HuH-7.5 (cell line): ENCODE measurements around the gene PDIA4.
"Not testable (repeated sequence)": the region's sequence is repeated elsewhere in the genome, so short reads cannot be mapped to it uniquely, and the experiment has no call there.

Experiments
- DNase-seq: peaks from one replicate; pipeline ENCODE4 v3.0.0; 2011; ENCODE audit warnings: low spot score

The PDIA4 gene

DNA sequence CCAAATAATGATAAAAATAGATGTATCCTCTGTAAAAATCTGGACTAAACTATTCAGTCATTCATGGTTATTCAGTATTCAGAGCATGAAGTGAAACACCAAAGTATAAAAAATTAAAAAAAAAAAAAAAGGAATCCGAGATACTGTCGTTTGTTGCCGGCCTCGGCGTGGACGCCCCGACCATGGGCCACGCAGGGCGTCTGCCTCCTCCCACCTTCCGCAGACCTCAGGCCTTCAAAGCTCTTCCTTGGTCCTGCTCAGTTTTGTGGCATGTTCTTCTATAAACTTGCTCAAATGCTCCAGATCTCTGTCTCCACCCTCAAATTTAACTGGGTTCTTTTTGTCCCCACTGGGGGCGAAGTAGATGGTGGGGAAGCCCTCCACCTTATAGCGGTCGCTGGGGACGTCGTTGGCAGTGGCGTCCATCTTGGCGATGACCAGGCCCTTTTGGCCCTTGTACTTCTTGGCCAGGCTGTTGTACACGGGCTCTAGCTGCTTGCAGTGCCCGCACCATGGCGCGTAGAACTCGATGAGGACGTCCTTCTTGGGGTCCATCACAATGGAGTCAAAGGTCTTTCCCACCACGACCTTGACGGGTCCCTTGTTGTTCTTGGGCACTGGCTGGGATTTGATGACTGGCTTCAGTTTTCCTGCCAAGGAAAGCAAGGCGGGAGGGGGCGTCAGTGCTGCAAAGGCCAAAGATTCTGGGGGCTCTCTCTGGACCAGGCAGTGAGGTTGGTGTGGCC lies 24.6 kb downstream of the PDIA4 start:
- no peak for DNase-seq

DNA sequence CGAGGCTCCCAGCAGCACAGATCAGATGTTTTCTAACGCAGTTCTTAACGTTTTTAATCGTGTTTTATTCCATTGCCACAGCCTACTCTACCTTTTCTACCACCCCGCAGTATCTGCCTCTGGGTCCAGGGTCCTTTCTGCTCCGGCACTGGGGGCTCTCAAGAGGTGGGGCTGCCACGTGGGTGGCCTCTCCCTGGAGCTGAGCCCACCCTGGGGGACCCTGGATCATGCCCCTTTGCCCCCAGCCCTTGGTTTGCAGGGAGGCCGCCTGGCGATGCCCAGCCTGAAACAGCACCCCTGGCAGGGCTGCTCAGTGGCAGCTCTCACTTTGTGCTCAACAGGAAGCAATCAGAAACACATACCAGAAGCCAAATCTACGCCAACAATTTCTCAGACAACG lies 25.3 kb downstream of the PDIA4 start:
- DNase-seq: no peak

DNA sequence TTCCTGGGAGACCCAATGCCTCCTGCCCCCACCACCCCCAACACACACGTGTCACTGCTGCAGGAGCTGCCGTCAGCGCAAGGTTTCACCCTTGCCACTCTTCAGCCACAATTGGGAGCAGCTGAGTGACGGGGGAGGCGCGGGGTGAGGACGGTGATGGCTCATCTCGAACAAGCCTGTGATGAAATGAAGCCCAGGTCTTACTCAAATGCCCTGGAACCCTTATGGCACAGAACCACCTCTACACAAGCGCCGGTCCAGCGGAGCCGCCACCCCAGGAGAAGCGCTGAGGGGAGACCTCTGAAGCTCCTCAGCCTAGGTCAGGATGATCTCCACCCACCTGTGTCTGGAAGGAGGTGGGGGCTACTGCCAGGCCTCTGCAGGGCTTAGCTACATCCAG lies 25.7 kb downstream of the PDIA4 start:
- no peak for DNase-seq

DNA sequence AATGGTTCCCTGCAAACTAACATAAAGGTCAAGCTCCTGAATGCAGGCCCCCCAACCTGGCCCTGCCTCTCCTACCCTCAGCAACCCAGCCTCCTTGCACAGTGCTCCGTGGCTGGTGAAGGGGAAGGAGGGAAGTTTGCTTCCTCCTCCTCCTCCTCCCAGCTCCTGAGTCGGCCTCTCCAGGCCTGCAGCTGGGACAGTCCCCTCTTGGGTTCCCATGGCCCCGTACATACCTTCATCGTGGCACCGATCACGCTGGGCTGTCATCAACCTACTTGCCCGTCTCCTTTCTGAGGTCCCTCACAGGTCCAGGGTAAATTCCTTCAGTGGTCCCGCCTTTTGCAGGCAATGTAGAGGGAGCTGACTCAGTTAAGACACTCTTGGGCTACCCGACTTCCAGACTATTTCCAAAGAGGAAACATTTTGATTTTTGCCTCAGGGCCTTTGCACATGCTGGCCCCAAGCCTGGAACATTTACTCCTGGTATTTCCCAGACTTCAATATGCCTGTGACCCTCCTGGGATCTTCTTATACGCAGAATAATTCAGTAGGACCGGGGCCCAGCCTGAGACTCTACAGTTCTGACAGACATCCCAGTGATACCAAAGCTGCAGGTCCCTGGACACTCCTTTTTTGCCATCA lies 26.8 kb downstream of the PDIA4 start:
- DNase-seq: no peak

DNA sequence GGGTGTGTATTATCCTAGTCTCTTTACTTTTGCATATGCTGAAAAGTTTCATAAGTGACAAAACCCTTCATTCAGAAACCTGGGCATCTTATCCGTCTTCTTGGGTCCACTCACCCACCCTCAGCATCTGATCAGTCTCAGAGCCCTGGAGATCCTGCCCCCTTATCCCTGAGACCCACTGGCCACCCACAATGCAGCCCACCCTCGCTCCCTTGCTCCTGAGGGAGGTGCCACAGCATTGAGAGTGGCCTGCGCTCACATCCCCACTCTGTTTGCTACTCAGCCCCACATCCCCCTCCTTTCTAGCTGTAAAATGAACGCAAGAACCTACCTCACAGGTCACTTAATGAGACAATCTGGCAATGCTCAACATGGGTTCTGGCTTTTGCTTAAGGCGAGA lies 27.3 kb downstream of the PDIA4 start:
- DNase-seq: no peak

DNA sequence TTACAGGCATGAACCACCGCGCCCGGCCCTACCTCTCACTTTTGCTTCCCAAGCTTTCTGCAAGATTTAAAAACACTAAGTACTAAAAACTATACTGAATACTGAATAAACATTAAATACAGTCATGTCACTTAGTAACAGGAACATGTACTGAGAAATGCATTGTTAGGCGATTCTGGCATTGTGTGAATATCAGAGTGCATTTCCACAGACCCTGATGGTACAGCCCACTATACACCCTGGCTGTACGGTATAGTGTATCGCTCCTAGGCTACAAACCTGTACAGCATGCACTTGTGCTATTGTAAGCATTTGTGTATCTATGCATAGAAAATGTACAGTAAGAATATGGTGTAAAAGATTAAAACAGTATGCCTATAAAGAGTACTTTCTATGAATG lies 29.1 kb downstream of the PDIA4 start:
- DNase-seq: no peak

DNA sequence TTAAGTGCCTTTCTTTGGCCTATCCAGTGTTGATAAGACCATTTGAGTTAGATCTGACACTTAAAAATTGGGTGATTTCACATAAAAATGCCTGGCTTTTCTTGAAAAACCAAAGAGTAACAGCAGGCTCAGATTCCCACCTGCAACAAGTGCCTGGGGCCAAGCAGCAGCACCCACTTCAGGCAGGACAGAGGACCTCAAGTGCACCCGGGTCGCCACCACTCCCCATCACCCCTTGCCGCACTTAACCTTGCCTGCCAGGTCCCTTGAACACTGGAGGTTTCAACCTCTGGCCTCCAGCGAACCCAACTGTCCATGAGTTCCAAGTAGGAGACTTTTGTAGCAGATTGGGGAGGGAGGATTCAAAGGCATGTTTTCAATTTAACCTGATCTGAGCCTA lies 30.8 kb downstream of the PDIA4 start:
- DNase-seq: no peak

DNA sequence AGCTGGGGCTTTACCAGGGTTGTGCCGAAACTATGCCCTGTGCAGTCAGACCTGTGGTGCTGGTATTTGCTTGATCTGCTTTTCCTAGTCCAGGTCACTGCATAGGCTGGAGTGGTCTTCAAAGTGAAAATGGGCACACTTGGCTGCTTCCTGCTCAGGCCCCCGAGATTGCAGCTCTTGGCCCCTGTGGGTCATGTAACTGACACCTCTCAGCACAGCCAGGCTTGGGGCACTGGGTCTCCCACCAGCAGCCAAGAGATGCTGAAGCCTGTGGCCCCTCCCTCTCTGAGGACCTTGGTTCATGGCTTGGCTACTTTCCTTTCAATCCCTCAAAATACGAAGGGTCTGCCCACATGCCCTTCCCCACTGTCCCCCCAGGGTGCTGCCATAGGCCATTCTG lies 33.7 kb downstream of the PDIA4 start:
- no peak for DNase-seq

DNA sequence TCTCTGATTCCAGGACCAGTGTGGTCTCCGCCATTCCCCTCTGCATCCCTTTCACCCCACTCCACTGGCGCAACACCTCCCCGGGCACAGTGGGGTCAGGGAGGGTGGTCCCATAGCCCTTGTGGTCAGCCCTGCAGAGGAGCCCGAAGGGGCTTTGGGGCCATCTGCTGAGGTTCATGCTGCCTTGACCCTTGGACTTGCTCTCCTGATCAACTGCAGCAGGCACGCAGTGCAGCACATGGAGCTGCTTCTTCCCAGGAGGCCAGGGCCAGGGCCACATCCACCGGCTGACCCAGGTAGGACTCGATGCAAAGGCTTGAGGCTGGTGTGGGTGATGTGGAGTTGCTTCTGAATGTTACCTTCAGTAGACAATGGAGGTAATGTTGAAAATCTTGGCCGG lies 35.1 kb downstream of the PDIA4 start:
- DNase-seq: no peak

DNA sequence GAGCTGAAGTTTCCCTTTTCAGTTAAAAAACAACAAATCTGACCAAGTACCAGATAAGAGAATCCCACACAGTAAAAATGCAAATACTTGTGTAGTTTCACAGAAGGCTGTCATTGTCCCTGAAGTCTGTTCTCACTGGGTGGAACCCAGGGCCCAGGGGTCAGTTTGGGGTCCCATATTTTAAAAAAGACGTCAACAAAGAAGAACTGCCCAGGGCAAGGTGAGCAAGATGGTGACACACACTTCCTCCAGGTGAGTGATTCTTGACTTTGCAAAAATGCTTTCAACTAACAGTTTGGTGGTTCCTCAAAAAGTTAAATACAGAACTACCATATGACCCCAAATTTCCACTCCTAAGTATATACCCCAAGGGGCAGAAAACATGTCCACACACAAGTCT lies 36.8 kb downstream of the PDIA4 start:
- no peak for DNase-seq

DNA sequence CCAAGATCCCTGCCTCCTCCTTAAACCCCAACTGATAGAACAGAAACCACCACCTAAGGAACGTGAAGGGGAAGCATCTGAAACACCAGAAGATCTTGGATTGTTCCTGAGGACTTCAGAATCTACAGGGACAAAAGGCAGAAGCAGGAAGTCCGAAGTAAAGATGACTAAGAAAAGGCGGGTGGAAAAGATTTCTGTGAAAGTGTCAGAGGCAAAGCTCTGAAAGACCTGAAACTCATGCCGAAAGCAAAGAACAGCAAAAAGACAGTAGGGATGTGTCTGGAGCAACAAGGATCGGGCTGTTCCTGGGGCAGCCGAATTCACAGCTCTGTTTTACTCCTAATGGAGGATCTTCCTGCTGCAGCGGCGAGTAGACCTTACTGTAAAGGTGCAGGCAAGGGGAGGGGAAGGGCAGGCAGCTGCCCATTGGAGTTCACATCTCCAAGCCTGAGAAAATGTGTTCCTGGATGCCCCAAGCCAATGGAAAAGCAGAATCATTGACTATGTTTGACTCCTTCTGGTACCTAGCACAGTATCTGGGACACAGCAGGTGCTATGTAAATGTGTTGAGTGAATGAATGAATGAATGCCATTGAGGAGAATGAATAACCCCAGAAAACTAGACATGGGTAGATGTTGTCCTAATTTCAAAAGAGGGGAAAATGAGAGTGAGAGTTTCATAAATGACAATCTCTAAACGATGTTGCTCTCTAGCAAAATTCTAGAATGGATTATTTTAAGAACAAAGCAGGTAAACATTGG lies 40.4 kb downstream of the PDIA4 start:
- DNase-seq: peak; percentile 32

DNA sequence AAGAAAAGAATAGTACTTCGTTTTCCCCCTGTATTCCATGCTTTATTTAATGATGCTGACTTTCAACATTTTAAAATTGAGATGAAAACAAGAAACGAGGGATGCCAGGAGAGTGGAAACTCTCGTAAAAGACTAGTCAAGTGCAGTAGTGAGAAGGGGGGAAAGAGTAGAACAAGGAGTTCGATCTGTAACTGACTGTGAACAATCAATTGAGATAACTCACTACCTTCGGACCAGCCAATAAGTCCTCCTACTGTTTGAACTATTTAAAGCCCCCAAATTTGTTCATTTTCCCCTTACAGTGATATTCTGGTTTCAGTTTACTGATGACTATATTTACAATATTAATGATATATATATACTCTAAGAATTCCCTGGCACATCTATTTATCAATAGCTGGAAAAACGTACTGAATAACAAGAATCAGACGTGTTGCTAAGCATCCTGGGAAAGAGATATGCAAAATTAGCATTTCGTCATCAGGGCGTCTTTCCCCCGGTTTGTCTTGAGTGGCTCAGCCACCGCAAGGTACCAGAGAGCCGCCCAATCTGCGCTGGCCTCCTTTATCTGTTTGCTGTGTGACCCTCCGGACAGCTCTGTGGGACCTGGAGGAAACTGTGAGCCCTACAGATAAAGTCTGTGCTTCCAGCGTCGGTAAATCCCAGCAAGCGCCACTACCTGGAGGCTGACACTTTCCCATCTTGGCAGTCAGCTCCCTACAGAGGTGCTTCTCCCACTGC lies 41.1 kb downstream of the PDIA4 start:
- DNase-seq: peak; percentile 79

DNA sequence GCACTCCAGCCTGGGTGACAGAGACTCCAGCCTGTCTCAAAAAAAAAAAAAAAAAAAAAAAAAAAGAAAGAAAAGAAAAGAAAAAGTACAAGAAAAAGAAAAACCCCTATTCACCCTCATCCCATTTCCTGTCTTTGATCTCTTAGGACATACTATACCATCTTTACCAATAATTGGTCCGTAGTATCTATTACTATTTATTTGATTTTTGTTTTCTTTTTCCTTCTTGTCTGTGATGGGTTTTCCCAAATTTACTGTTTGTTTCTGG lies 41.6 kb downstream of the PDIA4 start:
- no peak for DNase-seq

DNA sequence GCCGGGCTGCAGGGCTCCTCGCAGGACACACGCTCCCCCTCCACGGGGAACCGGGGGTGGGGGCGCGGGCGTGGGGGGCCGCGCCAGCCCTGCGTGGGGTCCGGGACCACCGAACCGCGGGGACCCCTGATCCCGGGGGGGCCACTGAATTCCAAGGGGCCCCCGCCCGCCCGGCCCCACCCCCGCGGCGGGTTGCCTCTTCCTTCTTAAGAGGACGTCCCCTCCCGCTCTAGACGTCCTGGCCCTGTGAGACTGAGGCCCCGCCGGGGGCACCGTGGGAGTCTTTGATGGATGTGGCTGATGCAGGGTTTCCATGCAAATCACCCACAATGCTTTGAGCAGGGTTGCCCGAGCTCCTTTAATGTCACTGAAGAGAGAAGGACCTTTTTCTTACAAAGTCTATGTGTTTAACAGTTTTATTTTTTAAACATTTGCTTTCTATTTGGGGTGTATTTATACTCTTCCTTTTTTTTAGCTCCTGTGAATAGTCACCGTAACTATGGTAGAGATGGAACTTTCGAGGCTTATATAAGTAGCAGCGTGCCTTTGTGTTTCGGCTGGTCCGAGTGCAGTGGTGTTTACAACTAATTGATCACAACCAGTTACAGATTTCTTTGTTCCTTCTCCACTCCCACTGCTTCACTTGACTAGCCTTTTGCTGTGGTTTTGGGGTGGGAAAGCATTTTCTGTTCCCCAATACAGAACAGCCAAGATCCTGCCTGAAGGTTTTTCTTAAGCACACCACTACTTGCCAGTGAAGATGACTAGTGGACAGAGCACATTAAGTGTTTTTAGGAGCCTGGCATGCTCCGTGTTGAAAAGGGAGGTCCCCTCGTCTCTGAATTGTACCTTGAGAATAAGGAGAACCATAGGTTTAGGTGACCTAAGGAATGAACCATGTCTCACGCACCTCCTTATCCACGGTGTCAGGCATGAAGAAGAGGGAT lies 44.8 kb downstream of the PDIA4 start:
- DNase-seq: no peak

DNA sequence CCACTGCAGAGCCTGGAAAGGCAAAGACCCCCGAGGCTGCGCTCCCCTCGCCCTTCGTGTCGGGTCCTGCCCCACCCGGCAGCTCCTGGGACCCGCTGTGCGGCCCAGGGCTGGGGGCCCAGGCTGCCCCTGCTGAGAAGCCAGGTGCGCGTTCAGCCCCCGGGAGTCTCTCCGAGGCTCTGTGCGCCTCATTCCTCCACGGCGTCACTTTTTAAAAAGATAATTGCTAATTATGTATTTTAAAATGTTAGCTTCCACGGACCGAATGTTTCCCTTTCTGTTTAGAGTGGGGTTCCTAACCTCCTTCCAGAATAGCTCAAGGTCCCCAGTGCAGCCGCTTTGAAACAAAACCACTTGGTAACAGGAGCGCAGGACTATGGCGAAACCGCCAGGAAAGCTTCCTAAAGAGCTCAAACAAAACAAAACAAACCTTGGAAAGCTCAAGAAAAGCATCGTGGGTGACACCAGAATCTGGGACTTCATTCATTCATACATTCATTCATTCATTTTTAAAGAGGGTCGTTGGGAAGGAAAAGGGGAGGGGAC lies 45.6 kb downstream of the PDIA4 start:
- DNase-seq: no peak

DNA sequence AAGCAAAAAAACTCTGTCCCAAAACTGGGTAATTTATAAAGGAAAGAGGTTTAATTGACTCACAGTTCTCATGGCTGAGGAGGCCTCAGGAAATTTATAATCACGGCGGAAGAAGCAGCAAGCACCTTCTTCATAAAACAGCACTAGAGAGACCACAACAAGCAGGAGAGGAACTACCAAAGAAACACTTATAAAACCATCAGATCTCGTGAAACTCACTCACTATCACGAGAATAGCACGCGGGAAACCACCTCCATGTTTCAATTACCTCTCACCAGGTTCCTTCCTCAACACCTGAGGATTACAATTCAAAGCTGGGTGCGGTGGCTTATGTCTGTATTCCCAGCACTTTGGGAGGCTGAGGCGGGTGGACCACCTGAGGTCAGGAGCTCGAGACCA lies 48.5 kb downstream of the PDIA4 start:
- DNase-seq: no peak

DNA sequence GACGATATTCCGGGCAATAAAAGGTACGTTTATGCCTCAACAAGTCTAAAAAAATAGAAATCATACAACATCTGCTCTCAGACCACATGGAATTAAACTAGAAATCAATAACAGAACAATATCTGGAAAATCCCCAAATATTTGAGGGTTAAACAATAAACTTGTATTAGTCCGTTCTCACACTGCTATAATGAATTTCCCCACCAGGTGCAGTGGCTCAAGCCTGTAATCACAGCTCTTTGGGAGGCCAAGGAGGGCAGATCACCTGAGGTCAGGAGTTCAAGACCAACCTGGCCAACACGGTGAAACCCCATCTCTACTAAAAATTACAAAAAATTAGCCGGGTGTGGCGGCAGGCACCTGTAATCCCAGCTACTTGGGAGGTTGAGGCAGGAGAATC lies 49.2 kb downstream of the PDIA4 start:
- DNase-seq: not testable (repeated sequence)

DNA sequence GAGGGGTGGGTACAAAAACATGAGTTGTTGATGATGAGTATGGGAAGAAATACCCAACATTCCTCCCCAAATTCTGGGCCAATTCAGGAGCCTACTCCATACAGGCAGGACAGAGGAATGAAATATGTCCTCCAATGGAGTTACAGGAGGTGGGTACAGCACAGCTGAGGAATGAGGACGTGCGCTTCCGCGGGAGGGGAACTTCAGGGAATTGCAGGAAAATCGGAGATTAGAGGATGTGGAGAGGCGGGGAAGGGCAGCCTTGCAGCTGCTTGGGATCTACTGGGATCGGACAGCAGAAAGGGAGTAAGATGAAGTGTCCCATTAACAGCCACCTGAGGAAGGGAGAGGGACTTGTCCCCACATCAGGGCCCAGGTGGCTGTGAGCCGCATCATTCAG lies 50.2 kb downstream of the PDIA4 start:
- no peak for DNase-seq

DNA sequence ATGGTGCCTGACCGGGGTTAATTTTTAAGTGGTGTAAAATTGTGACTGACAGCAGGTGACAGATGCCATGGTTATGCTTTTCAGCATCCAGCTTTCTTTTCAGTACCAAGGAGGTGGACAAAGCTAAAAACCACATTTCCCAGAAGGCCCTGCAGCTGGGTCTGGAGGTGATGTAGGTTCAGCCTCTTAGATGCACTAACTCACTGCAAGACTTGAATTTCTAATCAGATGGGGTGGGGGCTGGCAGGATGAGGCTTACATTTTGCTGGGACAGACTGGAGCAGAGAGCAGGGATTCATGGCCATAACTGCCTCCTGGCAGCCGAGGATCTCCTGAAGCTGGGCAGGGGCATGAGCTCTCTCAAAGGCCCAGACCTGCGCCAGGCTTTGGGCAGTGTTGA lies 52.4 kb downstream of the PDIA4 start:
- no peak for DNase-seq

DNA sequence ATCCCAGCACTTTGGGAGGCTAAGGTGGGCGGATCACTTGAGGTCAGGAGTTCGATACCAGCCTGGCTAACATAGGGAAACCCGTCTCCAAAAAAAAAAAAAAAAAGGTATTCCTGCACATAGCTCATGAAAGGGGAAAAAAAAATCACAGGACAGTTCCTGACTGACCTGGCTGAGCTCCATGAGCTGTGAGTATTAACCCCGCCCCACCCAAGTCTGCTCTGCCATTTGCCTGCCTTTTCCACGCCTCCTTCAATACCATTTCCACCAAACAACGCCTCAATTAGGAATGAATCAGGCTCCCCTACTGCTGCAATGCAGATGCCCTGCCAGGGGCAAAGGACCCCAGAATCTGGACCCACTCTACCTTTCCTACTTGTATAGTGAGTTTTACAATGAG lies 55.0 kb downstream of the PDIA4 start:
- DNase-seq: no peak

DNA sequence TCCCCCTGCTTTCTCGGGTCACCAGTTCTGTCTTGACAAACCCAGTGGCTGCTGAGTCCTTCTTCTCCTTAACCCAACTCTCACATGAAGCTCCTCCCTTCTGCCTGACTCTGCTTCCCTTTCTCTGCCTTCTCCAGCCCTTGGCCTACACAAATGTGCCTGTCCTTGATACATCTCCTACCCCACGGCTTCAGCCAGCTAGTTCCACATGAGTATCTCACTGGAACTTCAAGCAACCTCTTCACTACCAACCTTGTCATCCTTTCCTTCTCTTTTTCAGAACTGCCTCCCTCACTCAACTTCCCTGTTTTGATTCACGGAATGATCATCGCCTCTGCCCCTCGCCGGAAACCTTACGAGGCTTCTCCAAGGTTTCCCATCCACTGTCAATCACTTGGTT lies 55.9 kb downstream of the PDIA4 start:
- no peak for DNase-seq

DNA sequence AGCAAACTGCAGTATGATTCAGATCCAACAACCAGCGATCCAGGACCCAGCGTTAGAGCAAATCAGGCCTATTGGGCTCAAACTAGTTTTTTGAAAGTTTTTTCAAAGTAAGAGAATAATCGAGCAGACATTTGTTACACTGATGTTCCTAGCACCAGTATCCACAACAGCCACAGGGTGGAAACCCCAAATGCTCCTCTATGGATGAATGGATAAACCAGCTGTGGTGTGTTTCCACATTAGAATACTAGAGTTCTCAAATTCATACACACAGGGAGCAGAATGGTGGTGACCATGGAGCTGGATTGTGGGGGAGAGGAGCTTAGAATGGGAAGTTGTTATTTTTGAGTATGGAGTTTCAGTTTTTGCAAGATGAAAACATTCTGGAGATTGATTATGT lies 60.7 kb downstream of the PDIA4 start:
- DNase-seq: no peak
